ENCODE results near the gene NMD3. TPM values are rescaled to one million over a fixed set of nuclear protein-coding genes. Genes with fewer than 3 reads are reported as not detected.
A peak's percentile ranks its signal among the peaks of the same experiment; 100 is the strongest.

Gene NMD3
- total RNA-seq, 1 experiment from 2014 or later: 71.9 TPM

- no peak for DNase-seq
- H3K4me2 ChIP-seq (ENCODE audit: low read depth, low read length, poor library complexity, severe bottlenecking): no peak overlapping the region
- H3K27ac ChIP-seq (ENCODE audit: low read length): no peak overlapping the region
- no peaks in the 10 kb centered on the region for H3K9me3 ChIP-seq (ENCODE audit: low read length)
- no peak overlapping the region for H3K9ac ChIP-seq (ENCODE audit: low read length)
- no peaks in the 10 kb centered on the region for H3K27me3 ChIP-seq (ENCODE audit: low read length)
- no peaks in the 10 kb centered on the region for H3K9me2 ChIP-seq (replicated peaks; ENCODE audit: insufficient read depth, low read length)
- H2AFZ ChIP-seq (ENCODE audit: low read length): no peak overlapping the region
- H3K4me3 ChIP-seq (ENCODE audit: low read length): no peak overlapping the region
- H3K36me3 ChIP-seq (ENCODE audit: insufficient read depth, low read length): no peaks in the 10 kb centered on the region
- H3K4me1 ChIP-seq (ENCODE audit: low read length): no peaks in the 10 kb centered on the region
- no peaks in the 10 kb centered on the region for H3K79me2 ChIP-seq (ENCODE audit: low read length)
- no peaks in the 10 kb centered on the region for H4K20me1 ChIP-seq (ENCODE audit: insufficient read depth, low read depth, low read length)
Observed at GRCh38 chr3:161199926-161200325, 21.2 kb upstream of the NMD3 start.

- H3K9me2 ChIP-seq (replicated peaks; ENCODE audit: insufficient read depth, low read length): no peaks in the 10 kb centered on the region
- no peak overlapping the region for H2AFZ ChIP-seq (ENCODE audit: low read length)
- H3K9me3 ChIP-seq (ENCODE audit: low read length): no peaks in the 10 kb centered on the region
- no peaks in the 10 kb centered on the region for H3K27me3 ChIP-seq (ENCODE audit: low read length)
- H3K4me2 ChIP-seq (ENCODE audit: low read depth, low read length, poor library complexity, severe bottlenecking): no peak overlapping the region
- no peaks in the 10 kb centered on the region for H3K79me2 ChIP-seq (ENCODE audit: low read length)
- DNase-seq: no peak
- H3K4me3 ChIP-seq (ENCODE audit: low read length): no peak overlapping the region
- H3K27ac ChIP-seq (ENCODE audit: low read length): no peak overlapping the region
- no peaks in the 10 kb centered on the region for H3K36me3 ChIP-seq (ENCODE audit: insufficient read depth, low read length)
- no peaks in the 10 kb centered on the region for H4K20me1 ChIP-seq (ENCODE audit: insufficient read depth, low read depth, low read length)
- H3K9ac ChIP-seq (ENCODE audit: low read length): no peak overlapping the region
- no peaks in the 10 kb centered on the region for H3K4me1 ChIP-seq (ENCODE audit: low read length)
Observed at GRCh38 chr3:161203485-161204098, 17.5 kb upstream of the NMD3 start.

GRCh38 chr3:161208931-161209330 lies 12.2 kb upstream of the NMD3 start:
- Histone ChIP-seq H3K27ac (ENCODE audit: low read length) (no peak overlapping the region), H3K9me2 (replicated peaks; ENCODE audit: insufficient read depth, low read length) (no peaks in the 10 kb centered on the region), H3K4me2 (ENCODE audit: low read depth, low read length, poor library complexity, severe bottlenecking) (no peak overlapping the region), H3K9me3 (ENCODE audit: low read length) (no peaks in the 10 kb centered on the region), H4K20me1 (ENCODE audit: insufficient read depth, low read depth, low read length) (no peaks in the 10 kb centered on the region), H3K9ac (ENCODE audit: low read length) (no peak overlapping the region), H3K4me1 (ENCODE audit: low read length) (no peaks in the 10 kb centered on the region), H3K79me2 (ENCODE audit: low read length) (no peaks in the 10 kb centered on the region), H3K27me3 (ENCODE audit: low read length) (no peaks in the 10 kb centered on the region), H3K4me3 (ENCODE audit: low read length) (no peak overlapping the region), H3K36me3 (ENCODE audit: insufficient read depth, low read length) (no peaks in the 10 kb centered on the region), H2AFZ (ENCODE audit: low read length) (peak overlapping the region; percentile 49; the same call in 1 of the 2 replicates)
- no peak for DNase-seq

GRCh38 chr3:161212171-161212771 lies 8.8 kb upstream of the NMD3 start:
- no peak overlapping the region for H2AFZ ChIP-seq (ENCODE audit: low read length)
- H3K9me2 ChIP-seq (replicated peaks; ENCODE audit: insufficient read depth, low read length): no peaks in the 10 kb centered on the region
- no peak overlapping the region for H3K27ac ChIP-seq (ENCODE audit: low read length)
- H3K79me2 ChIP-seq (ENCODE audit: low read length): no peaks in the 10 kb centered on the region
- H3K9me3 ChIP-seq (ENCODE audit: low read length): no peaks in the 10 kb centered on the region
- no peak overlapping the region for H3K9ac ChIP-seq (ENCODE audit: low read length)
- H3K4me1 ChIP-seq (ENCODE audit: low read length): no peaks in the 10 kb centered on the region
- H3K4me2 ChIP-seq (ENCODE audit: low read depth, low read length, poor library complexity, severe bottlenecking): no peak overlapping the region
- no peaks in the 10 kb centered on the region for H3K36me3 ChIP-seq (ENCODE audit: insufficient read depth, low read length)
- DNase-seq: no peak
- H4K20me1 ChIP-seq (ENCODE audit: insufficient read depth, low read depth, low read length): no peaks in the 10 kb centered on the region
- no peak overlapping the region for H3K4me3 ChIP-seq (ENCODE audit: low read length)
- no peaks in the 10 kb centered on the region for H3K27me3 ChIP-seq (ENCODE audit: low read length)

- Histone ChIP-seq H2AFZ (ENCODE audit: low read length) (no peak overlapping the region), H3K9me2 (replicated peaks; ENCODE audit: insufficient read depth, low read length) (no peaks in the 10 kb centered on the region), H3K9me3 (ENCODE audit: low read length) (no peaks in the 10 kb centered on the region), H3K9ac (ENCODE audit: low read length) (no peak overlapping the region), H3K27ac (ENCODE audit: low read length) (no peak overlapping the region), H3K27me3 (ENCODE audit: low read length) (no peaks in the 10 kb centered on the region), H4K20me1 (ENCODE audit: insufficient read depth, low read depth, low read length) (no peaks in the 10 kb centered on the region), H3K79me2 (ENCODE audit: low read length) (no peaks in the 10 kb centered on the region), H3K36me3 (ENCODE audit: insufficient read depth, low read length) (no peaks in the 10 kb centered on the region), H3K4me1 (ENCODE audit: low read length) (no peaks in the 10 kb centered on the region), H3K4me2 (ENCODE audit: low read depth, low read length, poor library complexity, severe bottlenecking) (no peak overlapping the region), H3K4me3 (ENCODE audit: low read length) (no peak overlapping the region)
- DNase-seq: no peak
Observed at GRCh38 chr3:161212906-161213305, 8.2 kb upstream of the NMD3 start.

GRCh38 chr3:161213644-161214043 lies 7.5 kb upstream of the NMD3 start:
- Histone ChIP-seq H3K9me3 (ENCODE audit: low read length) (no peaks in the 10 kb centered on the region), H3K9me2 (replicated peaks; ENCODE audit: insufficient read depth, low read length) (no peaks in the 10 kb centered on the region), H3K27ac (ENCODE audit: low read length) (no peak overlapping the region), H3K79me2 (ENCODE audit: low read length) (no peaks in the 10 kb centered on the region), H3K4me3 (ENCODE audit: low read length) (no peak overlapping the region), H2AFZ (ENCODE audit: low read length) (no peak overlapping the region), H3K36me3 (ENCODE audit: insufficient read depth, low read length) (no peaks in the 10 kb centered on the region), H3K27me3 (ENCODE audit: low read length) (no peaks in the 10 kb centered on the region), H3K9ac (ENCODE audit: low read length) (no peak overlapping the region), H3K4me1 (ENCODE audit: low read length) (no peaks in the 10 kb centered on the region), H3K4me2 (ENCODE audit: low read depth, low read length, poor library complexity, severe bottlenecking) (no peak overlapping the region), H4K20me1 (ENCODE audit: insufficient read depth, low read depth, low read length) (no peaks in the 10 kb centered on the region)
- no peak for DNase-seq

GRCh38 chr3:161215185-161215584 lies 5.9 kb upstream of the NMD3 start:
- Histone ChIP-seq H3K27ac (ENCODE audit: low read length) (no peak overlapping the region), H3K9me2 (replicated peaks; ENCODE audit: insufficient read depth, low read length) (no peaks in the 10 kb centered on the region), H3K4me1 (ENCODE audit: low read length) (peaks cover 1% of the 10 kb centered on the region), H3K9me3 (ENCODE audit: low read length) (no peaks in the 10 kb centered on the region), H3K36me3 (ENCODE audit: insufficient read depth, low read length) (no peaks in the 10 kb centered on the region), H3K9ac (ENCODE audit: low read length) (no peak overlapping the region), H3K79me2 (ENCODE audit: low read length) (no peaks in the 10 kb centered on the region), H2AFZ (ENCODE audit: low read length) (no peak overlapping the region), H3K4me2 (ENCODE audit: low read depth, low read length, poor library complexity, severe bottlenecking) (no peak overlapping the region), H3K27me3 (ENCODE audit: low read length) (no peaks in the 10 kb centered on the region), H4K20me1 (ENCODE audit: insufficient read depth, low read depth, low read length) (no peaks in the 10 kb centered on the region), H3K4me3 (ENCODE audit: low read length) (no peak overlapping the region)
- DNase-seq: no peak

- H2AFZ ChIP-seq (ENCODE audit: low read length): no peak overlapping the region
- no peaks in the 10 kb centered on the region for H3K9me3 ChIP-seq (ENCODE audit: low read length)
- H3K9ac ChIP-seq (ENCODE audit: low read length): no peak overlapping the region
Observed at GRCh38 chr3:161217496-161217895, 3.6 kb upstream of the NMD3 start.

More at GRCh38 chr3:161217496-161217895, 3.6 kb upstream of the NMD3 start:
- Histone ChIP-seq H3K4me2 (ENCODE audit: low read depth, low read length, poor library complexity, severe bottlenecking) (no peak overlapping the region), H3K79me2 (ENCODE audit: low read length) (peaks cover 14% of the 10 kb centered on the region), H3K27me3 (ENCODE audit: low read length) (no peaks in the 10 kb centered on the region), H3K36me3 (ENCODE audit: insufficient read depth, low read length) (no peaks in the 10 kb centered on the region; the same call in 1 of the 2 replicates), H3K9me2 (replicated peaks; ENCODE audit: insufficient read depth, low read length) (no peaks in the 10 kb centered on the region), H4K20me1 (ENCODE audit: insufficient read depth, low read depth, low read length) (peaks cover 3% of the 10 kb centered on the region; the same call in 1 of the 2 replicates), H3K4me3 (ENCODE audit: low read length) (no peak overlapping the region), H3K4me1 (ENCODE audit: low read length) (peaks cover 13% of the 10 kb centered on the region), H3K27ac (ENCODE audit: low read length) (no peak overlapping the region)
- DNase-seq: no peak

All from Karpas-422 (cell line).